WTC11 (cell line): ENCODE results near the gene FCHO1. TPM values are rescaled to one million over a fixed set of nuclear protein-coding genes. Genes with fewer than 3 reads are reported as not detected.
A peak's percentile ranks its signal among the peaks of the same experiment; 100 is the strongest.

ENCODE experiments used
- ATAC-seq: fragments of 200-7000 bp; cut with Tn5 transposase; 2 replicates; pipeline ENCODE4 v1.10.0; 2021; ENCODE audit warnings: mild to moderate bottlenecking, moderate library complexity
- CTCF ChIA-PET: fragments of 300-600 bp; sonication (Branson Sonifier 250); formaldehyde crosslinking; loops from one replicate; lab custom pipeline; 2021; ENCODE audit warnings: antibody characterized with exemption; lab: Charles Lee
- POLR2A ChIA-PET: fragments of 350-600 bp; sonication (Branson Sonifier 250); formaldehyde crosslinking; loops from one replicate; lab custom pipeline; 2021; ENCODE audit warnings: antibody characterized with exemption; lab: Charles Lee
- DNase-seq: peaks from one replicate; pipeline ENCODE4 v3.0.0; 2021; ENCODE audit warnings: low spot score
- H3K27ac Mint-ChIP-seq: 2 replicates; pipeline ENCODE4 v1.8.0; 2021; ENCODE audit warnings: mixed read lengths
- H3K27me3 Mint-ChIP-seq: 2 replicates; pipeline ENCODE4 v1.8.0; 2021; ENCODE audit warnings: low read depth, mild to moderate bottlenecking, moderate library complexity, mixed read lengths
- H3K36me3 Mint-ChIP-seq: 2 replicates; pipeline ENCODE4 v1.8.0; 2021; ENCODE audit warnings: mixed read lengths
- H3K4me1 Mint-ChIP-seq: 2 replicates; pipeline ENCODE4 v1.8.0; 2022; ENCODE audit warnings: mixed read lengths
- H3K4me3 Mint-ChIP-seq: 2 replicates; pipeline ENCODE4 v1.8.0; 2021; ENCODE audit warnings: mild to moderate bottlenecking, moderate library complexity, mixed read lengths
- H3K9me3 Mint-ChIP-seq: 2 replicates; pipeline ENCODE4 v1.8.0; 2021; ENCODE audit warnings: mixed read lengths
- CBFB ChIP-seq: sonication (generic); formaldehyde crosslinking; IDR thresholded peaks from 2 replicates; pipeline ENCODE4 v1.8.1; 2022; ENCODE audit warnings: mild to moderate bottlenecking, low read depth, missing genetic modification reagents
- CREM ChIP-seq: sonication (generic); formaldehyde crosslinking; IDR thresholded peaks from 2 replicates; pipeline ENCODE4 v1.8.1; 2022; ENCODE audit warnings: mild to moderate bottlenecking, missing genetic modification reagents, moderate library complexity
- ETV6 ChIP-seq: sonication (generic); formaldehyde crosslinking; IDR thresholded peaks from 2 replicates; pipeline ENCODE4 v1.8.1; 2022; ENCODE audit warnings: mild to moderate bottlenecking, missing genetic modification reagents
- FOXJ3 ChIP-seq: sonication (generic); formaldehyde crosslinking; IDR thresholded peaks from 2 replicates; pipeline ENCODE4 v1.9.0; 2021; ENCODE audit warnings: missing genetic modification reagents, mild to moderate bottlenecking, borderline replicate concordance
- IRF2 ChIP-seq: sonication (generic); formaldehyde crosslinking; IDR thresholded peaks from 2 replicates; pipeline ENCODE4 v1.8.0; 2022; ENCODE audit warnings: low read depth, missing genetic modification reagents, borderline replicate concordance
- NFE2L1 ChIP-seq: sonication (generic); formaldehyde crosslinking; IDR thresholded peaks from 2 replicates; pipeline ENCODE4 v1.8.1; 2023; ENCODE audit warnings: missing genetic modification reagents
- NR2C2 ChIP-seq: sonication (generic); formaldehyde crosslinking; IDR thresholded peaks from 2 replicates; pipeline ENCODE4 v1.8.0; 2022; ENCODE audit warnings: mild to moderate bottlenecking, missing genetic modification reagents
- PRRX2 ChIP-seq: fragments of 250-450 bp; sonication (Bioruptor Pico); IDR thresholded peaks from 2 replicates; pipeline ENCODE4 v1.8.0; 2021; ENCODE audit warnings: mild to moderate bottlenecking
- SP1 ChIP-seq: sonication (generic); formaldehyde crosslinking; conservative IDR thresholded peaks from 2 replicates; pipeline ENCODE4 v1.8.1; 2022; ENCODE audit warnings: missing genetic modification reagents
- TP53 ChIP-seq: sonication (generic); formaldehyde crosslinking; IDR thresholded peaks from 2 replicates; pipeline ENCODE4 v1.8.1; 2023; ENCODE audit warnings: mild to moderate bottlenecking, missing genetic modification reagents
- ZNF138 ChIP-seq: sonication (generic); formaldehyde crosslinking; conservative IDR thresholded peaks from 2 replicates; pipeline ENCODE4 v1.8.1; 2022; ENCODE audit warnings: mild to moderate bottlenecking, moderate library complexity, missing genetic modification reagents
- total RNA-seq: library from RNA; stranded (reverse); gene quantifications from 3 replicates; pipeline ENCODE4 v1.2.3, GENCODE V29; 2021
- TF ChIP-seq, protein P1 (sequence below): sonication (generic); formaldehyde crosslinking; IDR thresholded peaks from 2 replicates; pipeline ENCODE4 v1.8.1; 2022; ENCODE audit warnings: low read depth, mild to moderate bottlenecking, moderate library complexity, missing genetic modification reagents, borderline replicate concordance
- TF ChIP-seq, protein P2 (sequence below): sonication (generic); formaldehyde crosslinking; IDR thresholded peaks from 2 replicates; pipeline ENCODE4 v1.8.0; 2022; ENCODE audit warnings: mild to moderate bottlenecking, missing genetic modification reagents
- TF ChIP-seq, protein P3 (sequence below): sonication (generic); formaldehyde crosslinking; IDR thresholded peaks from 2 replicates; pipeline ENCODE4 v1.8.1; 2023; ENCODE audit warnings: mild to moderate bottlenecking, moderate library complexity, missing genetic modification reagents
- TF ChIP-seq, protein P4 (sequence below): sonication (generic); formaldehyde crosslinking; IDR thresholded peaks from 2 replicates; pipeline ENCODE4 v1.8.1; 2023; ENCODE audit warnings: mild to moderate bottlenecking, missing genetic modification reagents
- TF ChIP-seq, protein P5 (sequence below): fragments of 250-450 bp; sonication (Bioruptor Pico); IDR thresholded peaks from 2 replicates; pipeline ENCODE4 v1.9.0; 2021; ENCODE audit warnings: mild to moderate bottlenecking, borderline replicate concordance

FCHO1 gene
- total RNA-seq, 1 experiment from 2014 or later: 26.8 TPM

DNA sequence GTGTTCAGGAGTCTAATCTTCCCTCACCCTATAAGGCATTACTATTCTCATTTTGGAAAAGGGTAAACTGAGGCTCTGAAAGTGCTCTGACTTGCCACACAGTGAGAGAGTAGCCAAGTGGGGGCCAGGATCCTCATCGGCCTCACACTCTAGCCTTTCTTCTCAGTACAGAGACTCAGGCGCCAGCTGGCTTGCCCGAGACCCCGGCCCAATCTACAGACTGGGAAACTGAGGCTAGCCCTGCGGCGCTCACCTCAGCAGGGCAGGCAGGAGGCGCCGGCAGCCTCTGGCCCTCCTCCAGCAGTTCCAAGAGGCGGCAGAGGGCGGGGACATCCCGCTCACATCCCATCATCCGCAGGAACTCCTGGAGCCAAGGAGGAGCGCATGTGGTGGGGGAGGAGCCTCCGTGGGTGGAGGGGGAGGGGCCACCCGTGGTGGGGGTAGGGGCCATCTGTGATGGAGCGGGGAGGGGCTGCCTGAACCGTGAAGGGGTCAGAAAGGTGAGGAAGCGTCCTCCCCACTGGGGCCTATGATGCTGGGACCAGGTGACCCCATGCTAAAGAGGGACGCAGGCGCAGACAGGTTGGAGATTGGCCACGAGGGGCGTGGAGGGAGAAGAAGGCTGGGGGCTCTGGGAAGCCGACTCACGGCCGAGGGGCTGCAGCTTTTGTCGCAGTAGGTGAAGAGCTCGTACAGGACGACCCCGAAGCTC is 78.7 kb downstream of the FCHO1 start (continued):
- TF ChIP-seq SP1 (CRISPR knock-in tag) (peak; percentile 81), PRRX2 (CRISPR knock-in tag) (no peak), NR2C2 (CRISPR knock-in tag) (no peak), IRF2 (CRISPR knock-in tag) (no peak), NFE2L1 (no peak), CBFB (CRISPR knock-in tag) (no peak), ZNF138 (no peak), ETV6 (CRISPR knock-in tag) (no peak), TP53 (CRISPR knock-in tag) (no peak), CREM (CRISPR knock-in tag) (no peak)
- TF ChIP-seq, protein P1, sequence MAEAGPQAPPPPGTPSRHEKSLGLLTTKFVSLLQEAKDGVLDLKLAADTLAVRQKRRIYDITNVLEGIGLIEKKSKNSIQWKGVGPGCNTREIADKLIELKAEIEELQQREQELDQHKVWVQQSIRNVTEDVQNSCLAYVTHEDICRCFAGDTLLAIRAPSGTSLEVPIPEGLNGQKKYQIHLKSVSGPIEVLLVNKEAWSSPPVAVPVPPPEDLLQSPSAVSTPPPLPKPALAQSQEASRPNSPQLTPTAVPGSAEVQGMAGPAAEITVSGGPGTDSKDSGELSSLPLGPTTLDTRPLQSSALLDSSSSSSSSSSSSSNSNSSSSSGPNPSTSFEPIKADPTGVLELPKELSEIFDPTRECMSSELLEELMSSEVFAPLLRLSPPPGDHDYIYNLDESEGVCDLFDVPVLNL (CRISPR knock-in tag): no peak
- TF ChIP-seq, protein P2, sequence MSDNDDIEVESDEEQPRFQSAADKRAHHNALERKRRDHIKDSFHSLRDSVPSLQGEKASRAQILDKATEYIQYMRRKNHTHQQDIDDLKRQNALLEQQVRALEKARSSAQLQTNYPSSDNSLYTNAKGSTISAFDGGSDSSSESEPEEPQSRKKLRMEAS: peak; percentile 77
- TF ChIP-seq, protein P3, sequence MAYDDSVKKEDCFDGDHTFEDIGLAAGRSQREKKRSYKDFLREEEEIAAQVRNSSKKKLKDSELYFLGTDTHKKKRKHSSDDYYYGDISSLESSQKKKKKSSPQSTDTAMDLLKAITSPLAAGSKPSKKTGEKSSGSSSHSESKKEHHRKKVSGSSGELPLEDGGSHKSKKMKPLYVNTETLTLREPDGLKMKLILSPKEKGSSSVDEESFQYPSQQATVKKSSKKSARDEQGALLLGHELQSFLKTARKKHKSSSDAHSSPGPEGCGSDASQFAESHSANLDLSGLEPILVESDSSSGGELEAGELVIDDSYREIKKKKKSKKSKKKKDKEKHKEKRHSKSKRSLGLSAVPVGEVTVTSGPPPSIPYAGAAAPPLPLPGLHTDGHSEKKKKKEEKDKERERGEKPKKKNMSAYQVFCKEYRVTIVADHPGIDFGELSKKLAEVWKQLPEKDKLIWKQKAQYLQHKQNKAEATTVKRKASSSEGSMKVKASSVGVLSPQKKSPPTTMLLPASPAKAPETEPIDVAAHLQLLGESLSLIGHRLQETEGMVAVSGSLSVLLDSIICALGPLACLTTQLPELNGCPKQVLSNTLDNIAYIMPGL: no peak
- TF ChIP-seq, protein P4, sequence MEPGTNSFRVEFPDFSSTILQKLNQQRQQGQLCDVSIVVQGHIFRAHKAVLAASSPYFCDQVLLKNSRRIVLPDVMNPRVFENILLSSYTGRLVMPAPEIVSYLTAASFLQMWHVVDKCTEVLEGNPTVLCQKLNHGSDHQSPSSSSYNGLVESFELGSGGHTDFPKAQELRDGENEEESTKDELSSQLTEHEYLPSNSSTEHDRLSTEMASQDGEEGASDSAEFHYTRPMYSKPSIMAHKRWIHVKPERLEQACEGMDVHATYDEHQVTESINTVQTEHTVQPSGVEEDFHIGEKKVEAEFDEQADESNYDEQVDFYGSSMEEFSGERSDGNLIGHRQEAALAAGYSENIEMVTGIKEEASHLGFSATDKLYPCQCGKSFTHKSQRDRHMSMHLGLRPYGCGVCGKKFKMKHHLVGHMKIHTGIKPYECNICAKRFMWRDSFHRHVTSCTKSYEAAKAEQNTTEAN (CRISPR knock-in tag): no peak

DNA sequence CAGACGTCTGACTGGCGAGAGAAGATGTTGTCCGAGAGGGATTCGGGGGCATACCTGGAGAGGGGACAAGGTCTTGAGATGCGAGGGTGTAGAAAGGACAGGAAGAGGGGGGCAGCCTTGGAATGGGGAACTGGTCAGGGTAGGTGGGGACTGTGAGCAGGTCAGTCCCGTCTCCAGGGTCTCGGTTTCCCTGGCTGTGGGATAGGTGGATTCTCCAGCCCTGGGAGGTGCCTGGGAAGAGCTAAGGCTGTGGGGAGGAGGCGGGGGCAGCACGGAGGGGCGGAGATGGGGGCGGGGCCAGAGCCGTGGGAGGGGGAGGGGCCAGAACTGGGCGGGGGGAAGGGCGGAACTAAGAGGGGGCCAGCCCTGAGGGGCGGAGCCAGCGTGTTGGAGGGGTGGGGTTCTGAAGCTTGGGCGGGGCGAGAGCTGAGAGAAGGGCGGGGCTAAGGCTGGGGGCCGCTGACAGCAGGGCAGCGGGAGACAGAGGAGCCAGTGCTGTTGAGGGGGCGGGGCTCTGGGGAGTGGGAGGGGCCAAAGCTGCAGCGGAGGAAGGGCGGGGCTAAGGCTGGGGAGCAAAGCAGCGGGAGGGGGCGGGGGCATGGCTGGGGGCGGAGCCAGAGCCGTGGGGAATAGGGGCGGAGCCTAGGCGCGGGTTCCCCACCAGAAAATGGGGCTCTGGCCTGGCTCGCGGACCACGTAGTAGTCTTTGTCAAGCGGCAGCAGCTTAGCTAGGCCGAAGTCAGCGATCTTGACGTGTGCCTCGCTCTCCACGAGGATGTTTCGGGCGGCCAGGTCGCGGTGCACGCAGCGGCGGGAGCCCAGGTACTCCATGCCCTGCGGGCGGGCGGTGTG is 79.5 kb downstream of the FCHO1 start:
- peak overlapping the region; percentile 99 for H3K27ac Mint-ChIP-seq
- ATAC-seq (peak; percentile 84), DNase-seq (peak; percentile 98)
- no peaks in the 10 kb centered on the region for H3K9me3 Mint-ChIP-seq
- peak overlapping the region; percentile 83 for H3K4me3 Mint-ChIP-seq
- peaks cover 26% of the 10 kb centered on the region for H3K4me1 Mint-ChIP-seq
- POLR2A ChIA-PET: interaction anchor here (0.6 to 1.8 kb wide), 10 partner anchors 11 to 428 kb away, joined by 3 to 11 read pairs (median 4); partner anchors contain the start of gene RPL18A
- TF ChIP-seq TP53 (CRISPR knock-in tag) (no peak), FOXJ3 (CRISPR knock-in tag) (no peak)
- TF ChIP-seq, protein P5, sequence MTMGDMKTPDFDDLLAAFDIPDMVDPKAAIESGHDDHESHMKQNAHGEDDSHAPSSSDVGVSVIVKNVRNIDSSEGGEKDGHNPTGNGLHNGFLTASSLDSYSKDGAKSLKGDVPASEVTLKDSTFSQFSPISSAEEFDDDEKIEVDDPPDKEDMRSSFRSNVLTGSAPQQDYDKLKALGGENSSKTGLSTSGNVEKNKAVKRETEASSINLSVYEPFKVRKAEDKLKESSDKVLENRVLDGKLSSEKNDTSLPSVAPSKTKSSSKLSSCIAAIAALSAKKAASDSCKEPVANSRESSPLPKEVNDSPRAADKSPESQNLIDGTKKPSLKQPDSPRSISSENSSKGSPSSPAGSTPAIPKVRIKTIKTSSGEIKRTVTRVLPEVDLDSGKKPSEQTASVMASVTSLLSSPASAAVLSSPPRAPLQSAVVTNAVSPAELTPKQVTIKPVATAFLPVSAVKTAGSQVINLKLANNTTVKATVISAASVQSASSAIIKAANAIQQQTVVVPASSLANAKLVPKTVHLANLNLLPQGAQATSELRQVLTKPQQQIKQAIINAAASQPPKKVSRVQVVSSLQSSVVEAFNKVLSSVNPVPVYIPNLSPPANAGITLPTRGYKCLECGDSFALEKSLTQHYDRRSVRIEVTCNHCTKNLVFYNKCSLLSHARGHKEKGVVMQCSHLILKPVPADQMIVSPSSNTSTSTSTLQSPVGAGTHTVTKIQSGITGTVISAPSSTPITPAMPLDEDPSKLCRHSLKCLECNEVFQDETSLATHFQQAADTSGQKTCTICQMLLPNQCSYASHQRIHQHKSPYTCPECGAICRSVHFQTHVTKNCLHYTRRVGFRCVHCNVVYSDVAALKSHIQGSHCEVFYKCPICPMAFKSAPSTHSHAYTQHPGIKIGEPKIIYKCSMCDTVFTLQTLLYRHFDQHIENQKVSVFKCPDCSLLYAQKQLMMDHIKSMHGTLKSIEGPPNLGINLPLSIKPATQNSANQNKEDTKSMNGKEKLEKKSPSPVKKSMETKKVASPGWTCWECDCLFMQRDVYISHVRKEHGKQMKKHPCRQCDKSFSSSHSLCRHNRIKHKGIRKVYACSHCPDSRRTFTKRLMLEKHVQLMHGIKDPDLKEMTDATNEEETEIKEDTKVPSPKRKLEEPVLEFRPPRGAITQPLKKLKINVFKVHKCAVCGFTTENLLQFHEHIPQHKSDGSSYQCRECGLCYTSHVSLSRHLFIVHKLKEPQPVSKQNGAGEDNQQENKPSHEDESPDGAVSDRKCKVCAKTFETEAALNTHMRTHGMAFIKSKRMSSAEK: no peak
- TF ChIP-seq, protein P2: no peak
- CTCF ChIA-PET: interaction anchor here (0.6 to 1.8 kb wide), 39 partner anchors 9 to 694 kb away, joined by 3 to 35 read pairs (median 4); partner anchors contain the start of genes B3GNT3, CCDC124, JAK3 and PGLS
- peaks cover 20% of the 10 kb centered on the region for H3K27me3 Mint-ChIP-seq
- no peaks in the 10 kb centered on the region for H3K36me3 Mint-ChIP-seq
